Loucy (cell line): Measurements from ENCODE around the gene UNC45A.

Experiments used
- H2AFZ ChIP-seq: fragments of 200-600 bp; sonication (generic); 2 replicates; pipeline ENCODE4 v1.6.0; 2016; ENCODE audit warnings: antibody characterized with exemption, mild to moderate bottlenecking, low read length, moderate library complexity
- H3F3A ChIP-seq: fragments of 200-600 bp; 2 replicates; pipeline ENCODE4 v1.6.0; 2016; ENCODE audit warnings: antibody characterized with exemption, low read depth, mild to moderate bottlenecking
- H3K27me3 ChIP-seq: fragments of 200-600 bp; sonication (generic); 2 replicates; pipeline ENCODE4 v1.6.1; 2014; ENCODE audit warnings: low read length, mild to moderate bottlenecking; ENCODE audit not compliant: insufficient read depth, poor library complexity, severe bottlenecking
- H3K36me3 ChIP-seq: fragments of 200-600 bp; sonication (generic); 2 replicates; pipeline ENCODE4 v1.6.1; 2016; ENCODE audit warnings: low read length; ENCODE audit not compliant: insufficient read depth
- H3K4me1 ChIP-seq: fragments of 200-600 bp; sonication (generic); 2 replicates; pipeline ENCODE4 v1.5.1; 2014; ENCODE audit warnings: low read length, mild to moderate bottlenecking; ENCODE audit not compliant: insufficient read depth, poor library complexity, severe bottlenecking
- H3K4me2 ChIP-seq: fragments of 200-600 bp; sonication (generic); 2 replicates; pipeline ENCODE4 v1.6.0; 2014; ENCODE audit warnings: antibody characterized with exemption, low read length, low read depth, mild to moderate bottlenecking; ENCODE audit not compliant: poor library complexity, severe bottlenecking
- H3K4me3 ChIP-seq: fragments of 200-600 bp; sonication (generic); 2 replicates; pipeline ENCODE4 v1.5.1; 2014; ENCODE audit warnings: low read length, mild to moderate bottlenecking, mixed read lengths; ENCODE audit not compliant: poor library complexity, severe bottlenecking
- H3K79me2 ChIP-seq: fragments of 200-600 bp; sonication (generic); 2 replicates; pipeline ENCODE4 v1.6.1; 2014; ENCODE audit warnings: low read length; ENCODE audit not compliant: insufficient read depth
- H3K9ac ChIP-seq: fragments of 200-600 bp; sonication (generic); 2 replicates; pipeline ENCODE4 v1.6.0; 2014; ENCODE audit warnings: mild to moderate bottlenecking, low read depth, low read length, moderate library complexity; ENCODE audit not compliant: poor library complexity, severe bottlenecking
- H3K9me2 ChIP-seq: fragments of 200-600 bp; sonication (generic); replicated peaks from 2 replicates; pipeline ENCODE4 v1.6.1; 2016; ENCODE audit warnings: low read depth, low read length, mixed read lengths
- H3K9me3 ChIP-seq: fragments of 200-600 bp; sonication (generic); 2 replicates; pipeline ENCODE4 v1.6.1; 2014; ENCODE audit warnings: mild to moderate bottlenecking, antibody characterized with exemption, low read length, low read depth; ENCODE audit not compliant: insufficient read depth
- H4K20me1 ChIP-seq: fragments of 200-600 bp; sonication (generic); 2 replicates; pipeline ENCODE4 v1.6.0; 2014; ENCODE audit warnings: antibody characterized with exemption, low read length, mild to moderate bottlenecking; ENCODE audit not compliant: insufficient read depth, poor library complexity, severe bottlenecking
- EZH2phosphoT487 ChIP-seq: fragments of 200-600 bp; IDR thresholded peaks from 2 replicates; pipeline ENCODE4 v1.6.1; 2018; ENCODE audit warnings: antibody characterized with exemption, mild to moderate bottlenecking, moderate library complexity, borderline replicate concordance
- TF ChIP-seq, protein P1 (sequence below): fragments of 200-600 bp; sonication (generic); conservative IDR thresholded peaks from 2 replicates; pipeline ENCODE4 v1.5.1; 2014; ENCODE audit warnings: mild to moderate bottlenecking, antibody characterized with exemption, low read length

Gene UNC45A

DNA sequence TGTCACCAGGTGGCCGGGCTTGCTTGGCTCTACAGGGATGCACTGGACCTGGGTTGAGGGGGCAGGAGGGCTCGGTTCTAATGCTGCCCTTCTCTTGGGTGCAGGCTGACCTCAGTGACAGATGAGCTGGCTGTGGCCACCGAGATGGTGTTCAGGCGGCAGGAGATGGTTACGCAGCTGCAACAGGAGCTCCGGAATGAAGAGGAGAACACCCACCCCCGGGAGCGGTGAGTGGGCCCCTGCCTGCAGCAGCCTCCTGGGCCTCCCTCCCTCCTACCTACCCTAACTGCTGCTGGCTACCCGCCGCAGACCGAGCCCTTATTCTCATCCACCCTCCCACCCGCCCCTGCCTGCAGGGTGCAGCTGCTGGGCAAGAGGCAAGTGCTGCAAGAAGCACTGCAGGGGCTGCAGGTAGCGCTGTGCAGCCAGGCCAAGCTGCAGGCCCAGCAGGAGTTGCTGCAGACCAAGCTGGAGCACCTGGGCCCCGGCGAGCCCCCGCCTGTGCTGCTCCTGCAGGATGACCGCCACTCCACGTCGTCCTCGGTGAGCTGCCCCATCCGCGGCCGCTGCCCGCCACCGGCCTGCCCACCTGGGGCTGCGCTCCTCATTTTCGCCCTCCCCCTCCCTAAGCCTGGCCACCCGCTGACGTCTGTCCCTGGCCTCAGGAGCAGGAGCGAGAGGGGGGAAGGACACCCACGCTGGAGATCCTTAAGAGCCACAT, 45.2 kb upstream of the UNC45A start:
- Histone ChIP-seq H3K4me3 (no peak overlapping the region), H3K9ac (no peak overlapping the region), H3K27me3 (no peaks in the 10 kb centered on the region), H3K36me3 (peaks cover 32% of the 10 kb centered on the region; the same call in 1 of the 2 replicates), H2AFZ (no peak overlapping the region), H4K20me1 (peaks cover 7% of the 10 kb centered on the region), H3K4me2 (no peak overlapping the region), H3K9me3 (no peaks in the 10 kb centered on the region), H3K9me2 (no peaks in the 10 kb centered on the region), H3K4me1 (peaks cover 17% of the 10 kb centered on the region), H3K79me2 (peaks cover 22% of the 10 kb centered on the region), H3F3A (no peaks in the 10 kb centered on the region)
- TF ChIP-seq EZH2phosphoT487 = no peak
- TF ChIP-seq, protein P1, sequence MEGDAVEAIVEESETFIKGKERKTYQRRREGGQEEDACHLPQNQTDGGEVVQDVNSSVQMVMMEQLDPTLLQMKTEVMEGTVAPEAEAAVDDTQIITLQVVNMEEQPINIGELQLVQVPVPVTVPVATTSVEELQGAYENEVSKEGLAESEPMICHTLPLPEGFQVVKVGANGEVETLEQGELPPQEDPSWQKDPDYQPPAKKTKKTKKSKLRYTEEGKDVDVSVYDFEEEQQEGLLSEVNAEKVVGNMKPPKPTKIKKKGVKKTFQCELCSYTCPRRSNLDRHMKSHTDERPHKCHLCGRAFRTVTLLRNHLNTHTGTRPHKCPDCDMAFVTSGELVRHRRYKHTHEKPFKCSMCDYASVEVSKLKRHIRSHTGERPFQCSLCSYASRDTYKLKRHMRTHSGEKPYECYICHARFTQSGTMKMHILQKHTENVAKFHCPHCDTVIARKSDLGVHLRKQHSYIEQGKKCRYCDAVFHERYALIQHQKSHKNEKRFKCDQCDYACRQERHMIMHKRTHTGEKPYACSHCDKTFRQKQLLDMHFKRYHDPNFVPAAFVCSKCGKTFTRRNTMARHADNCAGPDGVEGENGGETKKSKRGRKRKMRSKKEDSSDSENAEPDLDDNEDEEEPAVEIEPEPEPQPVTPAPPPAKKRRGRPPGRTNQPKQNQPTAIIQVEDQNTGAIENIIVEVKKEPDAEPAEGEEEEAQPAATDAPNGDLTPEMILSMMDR = no peak

DNA sequence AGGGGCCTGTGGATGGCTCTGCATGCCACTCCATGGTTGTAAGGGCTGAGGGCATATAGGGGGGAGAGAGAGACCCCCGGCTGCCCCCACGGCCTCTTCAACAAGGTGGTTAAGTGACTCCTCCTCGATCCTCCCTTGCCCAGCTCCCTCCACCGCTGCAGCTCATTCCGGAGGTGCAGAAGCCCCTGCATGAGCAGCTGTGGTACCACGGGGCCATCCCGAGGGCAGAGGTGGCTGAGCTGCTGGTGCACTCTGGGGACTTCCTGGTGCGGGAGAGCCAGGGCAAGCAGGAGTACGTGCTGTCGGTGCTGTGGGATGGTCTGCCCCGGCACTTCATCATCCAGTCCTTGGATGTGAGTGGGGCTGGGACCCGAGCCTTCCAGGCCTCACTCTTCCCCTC, 44.2 kb upstream of the UNC45A start:
- Histone ChIP-seq H3K27me3 (no peaks in the 10 kb centered on the region), H3K9ac (no peak overlapping the region), H3K4me2 (no peak overlapping the region), H3K4me3 (no peak overlapping the region), H3K36me3 (peaks cover 40% of the 10 kb centered on the region; the same call in 1 of the 2 replicates), H3K4me1 (peaks cover 7% of the 10 kb centered on the region), H3K79me2 (peaks cover 13% of the 10 kb centered on the region), H3F3A (no peaks in the 10 kb centered on the region), H4K20me1 (peaks cover 7% of the 10 kb centered on the region), H3K9me2 (no peaks in the 10 kb centered on the region), H3K9me3 (no peaks in the 10 kb centered on the region), H2AFZ (no peak overlapping the region)
- TF ChIP-seq, protein P1 = no peak
- TF ChIP-seq EZH2phosphoT487 = no peak

DNA sequence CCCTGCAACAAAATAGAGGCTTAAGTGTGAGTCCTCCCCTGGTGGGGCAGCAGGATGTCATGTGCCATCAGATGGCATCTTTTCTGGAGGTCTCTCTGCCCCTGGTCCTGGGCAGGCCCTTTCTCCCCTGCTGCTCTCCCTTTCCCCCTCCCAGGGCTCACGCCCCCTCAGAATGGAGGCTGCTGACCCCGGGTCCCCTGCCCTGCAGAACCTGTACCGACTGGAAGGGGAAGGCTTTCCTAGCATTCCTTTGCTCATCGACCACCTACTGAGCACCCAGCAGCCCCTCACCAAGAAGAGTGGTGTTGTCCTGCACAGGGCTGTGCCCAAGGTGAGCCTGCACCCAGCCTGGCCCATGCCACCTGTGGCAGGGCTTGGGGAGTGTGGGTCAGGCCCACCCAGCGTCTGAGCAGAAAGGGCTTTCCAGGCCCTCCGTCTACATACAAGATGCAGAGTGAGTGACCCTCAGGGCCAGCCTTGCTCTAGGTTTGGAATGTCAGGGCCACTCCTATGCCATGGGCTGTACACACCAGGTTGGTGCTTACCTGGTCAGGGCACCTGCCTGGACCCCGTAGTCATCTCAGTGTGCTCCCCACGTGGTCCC, 43.6 kb upstream of the UNC45A start:
- no peak for TF ChIP-seq EZH2phosphoT487
- TF ChIP-seq, protein P1 = no peak
- H3K79me2 ChIP-seq = peaks cover 8% of the 10 kb centered on the region
- H3K9ac ChIP-seq = no peak overlapping the region
- peaks cover 4% of the 10 kb centered on the region for H3K4me1 ChIP-seq
- no peak overlapping the region for H3K4me2 ChIP-seq
- peaks cover 4% of the 10 kb centered on the region for H4K20me1 ChIP-seq
- no peak overlapping the region for H2AFZ ChIP-seq
- no peaks in the 10 kb centered on the region for H3K9me3 ChIP-seq
- peaks cover 40% of the 10 kb centered on the region; the same call in 1 of the 2 replicates for H3K36me3 ChIP-seq
- H3K9me2 ChIP-seq = no peaks in the 10 kb centered on the region
- H3K4me3 ChIP-seq = no peak overlapping the region
- H3F3A ChIP-seq = no peaks in the 10 kb centered on the region
- H3K27me3 ChIP-seq = no peaks in the 10 kb centered on the region
